Gastrocnemius medialis (tissue), 4 donors: ENCODE data around the gene FAM83G.

Source experiments
- POLR2A ChIP-seq, 2 donors: fragments of 450-650 bp; IDR thresholded peaks; one replicate each; pipeline ENCODE4 v1.6.1; 2017; ENCODE audit warnings: antibody characterized with exemption in 2 of 2, mild to moderate bottlenecking in 2 of 2, moderate library complexity in 2 of 2
- TF ChIP-seq, protein P1 (sequence below), 5 experiments: fragments of 450-650 bp in 3 of 5; fragments of 200-600 bp in 2 of 5; sonication (generic) in 2 of 5; IDR thresholded peaks in 4 of 5; conservative IDR thresholded peaks in 1 of 5; 1 replicate in 4 of 5; 2 replicates in 1 of 5; pipeline ENCODE4 v1.5.1; 2016 to 2019; ENCODE audit warnings: antibody characterized with exemption in 5 of 5, mild to moderate bottlenecking in 3 of 5, moderate library complexity in 3 of 5

DNA sequence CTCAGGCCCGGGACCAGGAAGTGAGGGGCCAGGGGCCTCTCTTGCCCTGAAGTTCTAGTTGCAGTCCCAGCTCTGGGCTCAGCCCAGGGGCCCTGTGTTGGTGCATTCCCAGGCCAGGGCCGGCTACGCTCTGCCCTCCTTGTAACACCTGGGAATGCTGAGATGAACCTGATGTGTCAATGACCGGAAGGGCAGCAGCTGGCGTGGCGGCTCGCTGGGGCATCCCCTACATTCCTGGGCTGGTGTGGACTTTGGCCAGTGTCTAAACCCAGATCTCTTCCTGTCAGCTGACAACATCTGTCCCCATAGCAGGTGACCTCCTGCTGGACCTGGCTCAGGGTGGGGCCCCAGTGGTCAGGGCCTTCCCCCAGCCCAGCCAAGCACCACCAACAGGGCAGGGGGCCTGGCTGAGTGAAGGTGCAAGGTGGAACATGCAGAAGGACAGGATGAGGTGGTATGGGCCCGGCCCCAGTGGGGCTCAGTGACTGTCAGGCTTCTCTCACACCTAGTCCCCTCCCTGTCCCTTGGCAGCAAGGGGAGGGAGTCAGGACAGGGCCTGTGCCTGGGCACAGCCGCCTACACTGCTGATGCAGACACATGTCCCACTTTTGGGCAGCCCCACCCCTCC lies 15.9 kb downstream of the FAM83G start:
- TF ChIP-seq, protein P1, sequence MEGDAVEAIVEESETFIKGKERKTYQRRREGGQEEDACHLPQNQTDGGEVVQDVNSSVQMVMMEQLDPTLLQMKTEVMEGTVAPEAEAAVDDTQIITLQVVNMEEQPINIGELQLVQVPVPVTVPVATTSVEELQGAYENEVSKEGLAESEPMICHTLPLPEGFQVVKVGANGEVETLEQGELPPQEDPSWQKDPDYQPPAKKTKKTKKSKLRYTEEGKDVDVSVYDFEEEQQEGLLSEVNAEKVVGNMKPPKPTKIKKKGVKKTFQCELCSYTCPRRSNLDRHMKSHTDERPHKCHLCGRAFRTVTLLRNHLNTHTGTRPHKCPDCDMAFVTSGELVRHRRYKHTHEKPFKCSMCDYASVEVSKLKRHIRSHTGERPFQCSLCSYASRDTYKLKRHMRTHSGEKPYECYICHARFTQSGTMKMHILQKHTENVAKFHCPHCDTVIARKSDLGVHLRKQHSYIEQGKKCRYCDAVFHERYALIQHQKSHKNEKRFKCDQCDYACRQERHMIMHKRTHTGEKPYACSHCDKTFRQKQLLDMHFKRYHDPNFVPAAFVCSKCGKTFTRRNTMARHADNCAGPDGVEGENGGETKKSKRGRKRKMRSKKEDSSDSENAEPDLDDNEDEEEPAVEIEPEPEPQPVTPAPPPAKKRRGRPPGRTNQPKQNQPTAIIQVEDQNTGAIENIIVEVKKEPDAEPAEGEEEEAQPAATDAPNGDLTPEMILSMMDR (IDR thresholded peaks at IDR 0.05 in 4 of 5, conservative IDR thresholded peaks at IDR 0.05 in 1 of 5): no peak
- no peak for TF ChIP-seq POLR2A (IDR thresholded peaks at IDR 0.05)
